Ishikawa (cell line): ENCODE measurements around the gene ARHGEF39.

Experiments used
- CEBPB ChIP-seq: IDR thresholded peaks from 2 replicates; pipeline ENCODE4 v1.6.1; 2012
- CREB1 ChIP-seq: IDR thresholded peaks from 2 replicates; pipeline ENCODE4 v1.6.1; 2012; ENCODE audit warnings: low read depth
- EGR1 ChIP-seq: IDR thresholded peaks from 2 replicates; pipeline ENCODE4 v1.6.1; 2012
- EP300 ChIP-seq: IDR thresholded peaks from 2 replicates; pipeline ENCODE4 v1.6.1; 2012; ENCODE audit warnings: borderline replicate concordance
- FOXM1 ChIP-seq: IDR thresholded peaks from 2 replicates; pipeline ENCODE4 v1.6.1; 2012; ENCODE audit warnings: low read depth, borderline replicate concordance
- MAX ChIP-seq: IDR thresholded peaks from 2 replicates; pipeline ENCODE4 v1.6.1; 2012
- NFIC ChIP-seq: IDR thresholded peaks from 2 replicates; pipeline ENCODE4 v1.6.1; 2012
- RAD21 ChIP-seq: IDR thresholded peaks from 2 replicates; pipeline ENCODE4 v1.6.1; 2012; ENCODE audit warnings: low read depth
- REST ChIP-seq: IDR thresholded peaks from 2 replicates; pipeline ENCODE4 v1.6.1; 2012; ENCODE audit warnings: low read depth, mild to moderate bottlenecking
- TAF1 ChIP-seq: IDR thresholded peaks from 2 replicates; pipeline ENCODE4 v1.6.1; 2012; ENCODE audit warnings: low read depth, mild to moderate bottlenecking
- TCF12 ChIP-seq: IDR thresholded peaks from 2 replicates; pipeline ENCODE4 v1.6.1; 2012; ENCODE audit warnings: low read depth
- TEAD4 ChIP-seq: IDR thresholded peaks from 2 replicates; pipeline ENCODE4 v1.6.1; 2012
- USF1 ChIP-seq: IDR thresholded peaks from 2 replicates; pipeline ENCODE4 v1.6.1; 2012
- YY1 ChIP-seq: IDR thresholded peaks from 2 replicates; pipeline ENCODE4 v1.6.1; 2012; ENCODE audit warnings: low read depth
- ZBTB7A ChIP-seq: IDR thresholded peaks from 2 replicates; pipeline ENCODE4 v1.6.1; 2012; ENCODE audit warnings: low read depth

Gene ARHGEF39

GRCh38 chr9:35665471-35665818, 450 bp upstream of the ARHGEF39 start:
- TF ChIP-seq TCF12: no peak
- peak; percentile 49; the same call in 1 of the 2 replicates for TF ChIP-seq NFIC

- TF ChIP-seq FOXM1 (no peak), MAX (no peak), TCF12 (no peak), NFIC (no peak), USF1 (no peak), EGR1 (no peak), EP300 (no peak), CEBPB (no peak), CREB1 (no peak), TEAD4 (no peak), TAF1 (no peak), ZBTB7A (no peak), YY1 (no peak), REST (no peak), RAD21 (no peak)
Observed at GRCh38 chr9:35662437-35662836, 2.6 kb downstream of the ARHGEF39 start.

- TF ChIP-seq TCF12 (no peak), CREB1 (no peak)
Observed at GRCh38 chr9:35661756-35662350, 3.1 kb downstream of the ARHGEF39 start.

- TF ChIP-seq RAD21 (peak; percentile 44), TAF1 (no peak), CEBPB (no peak), NFIC (no peak), MAX (no peak), TEAD4 (no peak)
Observed at GRCh38 chr9:35660966-35661415, 4.0 kb downstream of the ARHGEF39 start.

GRCh38 chr9:35659340-35659739, 5.7 kb downstream of the ARHGEF39 start:
- TF ChIP-seq FOXM1 (no peak), YY1 (no peak), CEBPB (no peak), EP300 (no peak), REST (no peak), NFIC (no peak), TCF12 (no peak), TEAD4 (no peak), TAF1 (no peak), MAX (no peak), EGR1 (no peak), RAD21 (no peak), CREB1 (no peak), USF1 (no peak), ZBTB7A (no peak)

GRCh38 chr9:35658968-35659220, 6.1 kb downstream of the ARHGEF39 start:
- no peak for TF ChIP-seq YY1
